Measurements from ENCODE around the gene LIN7B.

DNA sequence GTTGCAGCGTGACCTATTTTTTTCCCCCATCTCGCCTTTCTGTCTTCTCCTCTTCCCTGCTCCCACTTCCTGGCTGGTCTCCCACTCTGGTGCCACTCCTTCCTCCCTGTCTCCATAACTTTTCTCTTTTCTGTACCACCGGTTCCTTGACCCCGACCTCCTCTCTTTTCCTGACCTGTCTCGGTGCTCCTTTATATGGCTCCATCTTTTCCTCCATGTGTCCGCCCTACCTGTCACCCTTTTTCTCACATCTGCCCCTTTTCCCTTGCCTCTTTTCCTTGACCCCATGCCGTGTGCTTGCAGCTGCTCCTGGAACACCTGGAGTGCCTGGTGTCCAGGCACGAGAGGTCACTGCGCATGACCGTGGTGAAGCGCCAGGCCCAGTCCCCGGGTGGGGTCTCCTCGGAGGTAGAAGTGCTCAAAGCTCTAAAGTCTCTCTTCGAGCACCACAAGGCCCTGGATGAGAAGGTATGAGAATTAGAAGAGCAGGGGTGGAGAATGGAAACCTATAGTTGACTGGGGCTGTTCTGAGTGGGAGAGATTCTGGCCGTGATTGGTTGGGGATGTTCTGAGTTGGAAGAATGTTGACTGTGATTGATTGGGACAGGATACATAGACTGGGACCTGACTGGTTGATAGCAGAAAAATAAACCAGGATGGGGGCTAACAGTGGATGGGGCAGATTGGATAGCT is 14.5 kb downstream of the LIN7B start:
- TF ChIP-seq, protein P1, sequence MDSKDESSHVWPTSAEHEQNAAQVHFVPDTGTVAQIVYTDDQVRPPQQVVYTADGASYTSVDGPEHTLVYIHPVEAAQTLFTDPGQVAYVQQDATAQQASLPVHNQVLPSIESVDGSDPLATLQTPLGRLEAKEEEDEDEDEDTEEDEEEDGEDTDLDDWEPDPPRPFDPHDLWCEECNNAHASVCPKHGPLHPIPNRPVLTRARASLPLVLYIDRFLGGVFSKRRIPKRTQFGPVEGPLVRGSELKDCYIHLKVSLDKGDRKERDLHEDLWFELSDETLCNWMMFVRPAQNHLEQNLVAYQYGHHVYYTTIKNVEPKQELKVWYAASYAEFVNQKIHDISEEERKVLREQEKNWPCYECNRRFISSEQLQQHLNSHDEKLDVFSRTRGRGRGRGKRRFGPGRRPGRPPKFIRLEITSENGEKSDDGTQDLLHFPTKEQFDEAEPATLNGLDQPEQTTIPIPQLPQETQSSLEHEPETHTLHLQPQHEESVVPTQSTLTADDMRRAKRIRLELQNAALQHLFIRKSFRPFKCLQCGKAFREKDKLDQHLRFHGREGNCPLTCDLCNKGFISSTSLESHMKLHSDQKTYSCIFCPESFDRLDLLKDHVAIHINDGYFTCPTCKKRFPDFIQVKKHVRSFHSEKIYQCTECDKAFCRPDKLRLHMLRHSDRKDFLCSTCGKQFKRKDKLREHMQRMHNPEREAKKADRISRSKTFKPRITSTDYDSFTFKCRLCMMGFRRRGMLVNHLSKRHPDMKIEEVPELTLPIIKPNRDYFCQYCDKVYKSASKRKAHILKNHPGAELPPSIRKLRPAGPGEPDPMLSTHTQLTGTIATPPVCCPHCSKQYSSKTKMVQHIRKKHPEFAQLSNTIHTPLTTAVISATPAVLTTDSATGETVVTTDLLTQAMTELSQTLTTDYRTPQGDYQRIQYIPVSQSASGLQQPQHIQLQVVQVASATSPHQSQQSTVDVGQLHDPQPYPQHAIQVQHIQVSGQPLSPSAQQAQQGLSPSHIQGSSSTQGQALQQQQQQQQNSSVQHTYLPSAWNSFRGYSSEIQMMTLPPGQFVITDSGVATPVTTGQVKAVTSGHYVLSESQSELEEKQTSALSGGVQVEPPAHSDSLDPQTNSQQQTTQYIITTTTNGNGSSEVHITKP (CRISPR knock-in tag; IDR thresholded peaks at IDR 0.05; ENCODE audit: low read depth): no peak
- TF ChIP-seq, protein P2, sequence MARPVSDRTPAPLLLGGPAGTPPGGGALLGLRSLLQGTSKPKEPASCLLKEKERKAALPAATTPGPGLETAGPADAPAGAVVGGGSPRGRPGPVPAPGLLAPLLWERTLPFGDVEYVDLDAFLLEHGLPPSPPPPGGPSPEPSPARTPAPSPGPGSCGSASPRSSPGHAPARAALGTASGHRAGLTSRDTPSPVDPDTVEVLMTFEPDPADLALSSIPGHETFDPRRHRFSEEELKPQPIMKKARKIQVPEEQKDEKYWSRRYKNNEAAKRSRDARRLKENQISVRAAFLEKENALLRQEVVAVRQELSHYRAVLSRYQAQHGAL (CRISPR knock-in tag; IDR thresholded peaks at IDR 0.05; ENCODE audit: not compliant biosample characterization): no peak
- TF ChIP-seq KLF16 (CRISPR knock-in tag; IDR thresholded peaks at IDR 0.05): no peak
- TF ChIP-seq ZNF776 (CRISPR knock-in tag; IDR thresholded peaks at IDR 0.05): no peak
- TF ChIP-seq KAT7 (CRISPR knock-in tag; IDR thresholded peaks at IDR 0.05; ENCODE audit: borderline replicate concordance): no peak
- TF ChIP-seq, protein P3, sequence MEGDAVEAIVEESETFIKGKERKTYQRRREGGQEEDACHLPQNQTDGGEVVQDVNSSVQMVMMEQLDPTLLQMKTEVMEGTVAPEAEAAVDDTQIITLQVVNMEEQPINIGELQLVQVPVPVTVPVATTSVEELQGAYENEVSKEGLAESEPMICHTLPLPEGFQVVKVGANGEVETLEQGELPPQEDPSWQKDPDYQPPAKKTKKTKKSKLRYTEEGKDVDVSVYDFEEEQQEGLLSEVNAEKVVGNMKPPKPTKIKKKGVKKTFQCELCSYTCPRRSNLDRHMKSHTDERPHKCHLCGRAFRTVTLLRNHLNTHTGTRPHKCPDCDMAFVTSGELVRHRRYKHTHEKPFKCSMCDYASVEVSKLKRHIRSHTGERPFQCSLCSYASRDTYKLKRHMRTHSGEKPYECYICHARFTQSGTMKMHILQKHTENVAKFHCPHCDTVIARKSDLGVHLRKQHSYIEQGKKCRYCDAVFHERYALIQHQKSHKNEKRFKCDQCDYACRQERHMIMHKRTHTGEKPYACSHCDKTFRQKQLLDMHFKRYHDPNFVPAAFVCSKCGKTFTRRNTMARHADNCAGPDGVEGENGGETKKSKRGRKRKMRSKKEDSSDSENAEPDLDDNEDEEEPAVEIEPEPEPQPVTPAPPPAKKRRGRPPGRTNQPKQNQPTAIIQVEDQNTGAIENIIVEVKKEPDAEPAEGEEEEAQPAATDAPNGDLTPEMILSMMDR (CRISPR knock-in tag; IDR thresholded peaks at IDR 0.05): no peak
- TF ChIP-seq POLR2AphosphoS5 (IDR thresholded peaks at IDR 0.05; ENCODE audit: low read depth, low read length): no peak
- 0 out of 2 replicates have a peak, but pooled peaks have one; percentile 18 for TF ChIP-seq ZNF331 (CRISPR knock-in tag; IDR thresholded peaks at IDR 0.05)
- no peak for TF ChIP-seq CREB1 (IDR thresholded peaks at IDR 0.05)
- no peak for TF ChIP-seq CREB1 (CRISPR knock-in tag; IDR thresholded peaks at IDR 0.05)
- TF ChIP-seq HOXA9 (CRISPR knock-in tag; IDR thresholded peaks at IDR 0.05; ENCODE audit: borderline replicate concordance): no peak
- no peak for TF ChIP-seq ZSCAN29 (CRISPR knock-in tag; conservative IDR thresholded peaks at IDR 0.05)

All from HepG2 (cell line).